DOHH2 (cell line): Measurements from ENCODE around the gene UNC80.

Source experiments
- CTCF ChIP-seq: fragments of 200-600 bp; sonication (generic); IDR thresholded peaks from one replicate; pipeline ENCODE4 v1.5.1; 2014; ENCODE audit warnings: antibody characterized with exemption, mild to moderate bottlenecking, low read depth, low read length; ENCODE audit not compliant: poor library complexity, severe bottlenecking
- EZH2phosphoT487 ChIP-seq: fragments of 200-600 bp; sonication (generic); IDR thresholded peaks from 2 replicates; pipeline ENCODE4 v1.6.1; 2017; ENCODE audit warnings: borderline replicate concordance, mild to moderate bottlenecking, antibody characterized with exemption, low read length, moderate library complexity, mixed read lengths

DNA sequence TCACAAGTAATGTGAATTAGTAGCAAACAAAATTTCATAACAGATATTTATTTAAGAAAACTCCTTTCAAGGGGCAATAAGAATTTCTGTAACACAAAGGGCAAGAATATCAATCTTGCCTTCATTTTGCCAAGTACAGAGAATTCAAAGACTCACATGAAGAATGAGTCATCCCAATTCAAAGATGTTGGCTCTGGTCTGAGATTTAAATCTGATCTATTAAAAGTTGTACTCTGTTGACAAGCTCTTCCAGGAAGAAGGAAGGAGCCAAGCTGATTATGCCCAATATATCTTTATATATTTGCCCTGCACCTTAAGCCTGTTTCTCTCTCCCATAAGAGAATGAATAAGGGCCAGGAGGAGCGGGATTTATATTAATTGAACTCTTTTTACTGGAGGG is 174.9 kb downstream of the UNC80 start:
- TF ChIP-seq CTCF (no peak), EZH2phosphoT487 (no peak)
